WTC11 (cell line): ENCODE measurements around the gene CHRNA5.

Experiments used
- AFF4 ChIP-seq: sonication (generic); formaldehyde crosslinking; IDR thresholded peaks from 2 replicates; pipeline ENCODE4 v1.8.1; 2023; ENCODE audit warnings: mild to moderate bottlenecking, missing genetic modification reagents, borderline replicate concordance
- ETV6 ChIP-seq: sonication (generic); formaldehyde crosslinking; IDR thresholded peaks from 2 replicates; pipeline ENCODE4 v1.8.1; 2022; ENCODE audit warnings: mild to moderate bottlenecking, missing genetic modification reagents
- NFYB ChIP-seq: sonication (generic); formaldehyde crosslinking; conservative IDR thresholded peaks from 2 replicates; pipeline ENCODE4 v1.8.0; 2022; ENCODE audit warnings: low read depth, missing genetic modification reagents
- RELA ChIP-seq: sonication (generic); formaldehyde crosslinking; IDR thresholded peaks from 2 replicates; pipeline ENCODE4 v1.8.1; 2022; ENCODE audit warnings: missing genetic modification reagents, mild to moderate bottlenecking, borderline replicate concordance
- SP1 ChIP-seq: sonication (generic); formaldehyde crosslinking; conservative IDR thresholded peaks from 2 replicates; pipeline ENCODE4 v1.8.1; 2022; ENCODE audit warnings: missing genetic modification reagents
- TF ChIP-seq, protein P1 (sequence below): sonication (generic); formaldehyde crosslinking; IDR thresholded peaks from 2 replicates; pipeline ENCODE4 v1.8.1; 2022; ENCODE audit warnings: mild to moderate bottlenecking, missing genetic modification reagents, moderate library complexity, borderline replicate concordance
- TF ChIP-seq, protein P2 (sequence below): sonication (generic); formaldehyde crosslinking; IDR thresholded peaks from 2 replicates; pipeline ENCODE4 v1.8.1; 2022; ENCODE audit warnings: missing genetic modification reagents, borderline replicate concordance

- TF ChIP-seq, protein P1, sequence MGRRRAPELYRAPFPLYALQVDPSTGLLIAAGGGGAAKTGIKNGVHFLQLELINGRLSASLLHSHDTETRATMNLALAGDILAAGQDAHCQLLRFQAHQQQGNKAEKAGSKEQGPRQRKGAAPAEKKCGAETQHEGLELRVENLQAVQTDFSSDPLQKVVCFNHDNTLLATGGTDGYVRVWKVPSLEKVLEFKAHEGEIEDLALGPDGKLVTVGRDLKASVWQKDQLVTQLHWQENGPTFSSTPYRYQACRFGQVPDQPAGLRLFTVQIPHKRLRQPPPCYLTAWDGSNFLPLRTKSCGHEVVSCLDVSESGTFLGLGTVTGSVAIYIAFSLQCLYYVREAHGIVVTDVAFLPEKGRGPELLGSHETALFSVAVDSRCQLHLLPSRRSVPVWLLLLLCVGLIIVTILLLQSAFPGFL: no peak
- TF ChIP-seq AFF4 (CRISPR knock-in tag) (no peak), SP1 (CRISPR knock-in tag) (no peak), NFYB (CRISPR knock-in tag) (no peak), RELA (CRISPR knock-in tag) (no peak), ETV6 (no peak)
- TF ChIP-seq, protein P2, sequence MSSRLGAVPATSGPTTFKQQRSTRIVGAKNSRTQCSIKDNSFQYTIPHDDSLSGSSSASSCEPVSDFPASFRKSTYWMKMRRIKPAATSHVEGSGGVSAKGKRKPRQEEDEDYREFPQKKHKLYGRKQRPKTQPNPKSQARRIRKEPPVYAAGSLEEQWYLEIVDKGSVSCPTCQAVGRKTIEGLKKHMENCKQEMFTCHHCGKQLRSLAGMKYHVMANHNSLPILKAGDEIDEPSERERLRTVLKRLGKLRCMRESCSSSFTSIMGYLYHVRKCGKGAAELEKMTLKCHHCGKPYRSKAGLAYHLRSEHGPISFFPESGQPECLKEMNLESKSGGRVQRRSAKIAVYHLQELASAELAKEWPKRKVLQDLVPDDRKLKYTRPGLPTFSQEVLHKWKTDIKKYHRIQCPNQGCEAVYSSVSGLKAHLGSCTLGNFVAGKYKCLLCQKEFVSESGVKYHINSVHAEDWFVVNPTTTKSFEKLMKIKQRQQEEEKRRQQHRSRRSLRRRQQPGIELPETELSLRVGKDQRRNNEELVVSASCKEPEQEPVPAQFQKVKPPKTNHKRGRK (CRISPR knock-in tag): no peak
Measured at GRCh38 chr15:78570710-78571109, 5.4 kb downstream of the CHRNA5 start.
